Kidney (tissue), 14 donors: ENCODE results near the gene PEAR1. TPM values are rescaled to one million over a fixed set of nuclear protein-coding genes. Genes with fewer than 3 reads are reported as not detected.

Source experiments
- DNase-seq, 5 donors: peaks; one replicate each; pipeline ENCODE4 v3.0.0-alpha.2; 2013 to 2020
- FAIRE-seq: peaks from 2 replicates; lab custom pipeline; 2012; peaks lifted over from hg19 to GRCh38; lab: Jason Lieb, UNC
- H3K27ac ChIP-seq, 2 donors: one replicate each; pipeline ENCODE4 v1.7.0; 2013; ENCODE audit warnings: low read depth in 2 of 2, low read length in 2 of 2, inconsistent platforms in 1 of 2
- H3K27me3 ChIP-seq: one replicate; pipeline ENCODE4 v1.7.1; 2013; ENCODE audit warnings: low read length, inconsistent platforms; ENCODE audit not compliant: control insufficient read depth, insufficient read depth
- H3K36me3 ChIP-seq, 3 donors: one replicate each; pipeline versions ENCODE4 v1.7.0 to v1.7.1; 2013; ENCODE audit warnings: low read length in 3 of 3, control low read depth in 1 of 3, inconsistent platforms in 1 of 3; ENCODE audit not compliant: insufficient read depth in 3 of 3, control insufficient read depth in 2 of 3
- H3K4me1 ChIP-seq, 3 donors: one replicate each; pipeline versions ENCODE4 v1.7.0 to v1.7.1; 2013; ENCODE audit warnings: low read length in 3 of 3, inconsistent platforms in 1 of 3, low read depth in 1 of 3; ENCODE audit not compliant: control insufficient read depth in 2 of 3, insufficient read depth in 2 of 3
- H3K4me3 ChIP-seq, 3 donors: one replicate each; pipeline versions ENCODE4 v1.7.0 to v1.8.1; 2013; ENCODE audit warnings: low read length in 3 of 3, control low read depth in 1 of 3, inconsistent platforms in 1 of 3
- H3K9ac ChIP-seq, 3 donors: one replicate each; pipeline versions ENCODE4 v1.7.0 to v1.7.1; 2013; ENCODE audit warnings: low read length in 3 of 3, control low read depth in 1 of 3, inconsistent platforms in 1 of 3
- H3K9me3 ChIP-seq, 3 donors: one replicate each; pipeline versions ENCODE4 v1.7.0 to v1.7.1; 2013; ENCODE audit warnings: low read length in 3 of 3, control low read depth in 1 of 3, inconsistent platforms in 1 of 3; ENCODE audit not compliant: control insufficient read depth in 2 of 3, insufficient read depth in 1 of 3
- CTCF ChIP-seq: IDR thresholded peaks from 3 replicates; pipeline ENCODE4 v1.5.1; 2012; ENCODE audit warnings: mild to moderate bottlenecking, moderate library complexity, borderline replicate concordance; ENCODE audit not compliant: insufficient read depth; ENCODE audit errors: extremely low read depth
- intact Hi-C: fragments of 100-400 bp; cut with DNase I; formaldehyde crosslinking; loops from one replicate; pipeline ENCODE4 v1.11.1; 2022
- polyA plus RNA-seq: library from polyadenylated mRNA; stranded (reverse); fragments of 350-450 nt; fragmentation: Illumina TruSeq; extraction: RNeasy Lipid Tissue Mini Kit (QIAGEN cat#74804); gene quantifications from one replicate; pipeline ENCODE4 v1.2.3, GENCODE V29; 2014; ENCODE audit warnings: low read depth, low replicate concordance; ENCODE audit not compliant: insufficient read depth
- total RNA-seq: library from RNA; stranded (reverse); fragmentation: NEBNext Ultra II Directional; extraction: Animal tissue kit (Norgen Biotek cat#: 25700); gene quantifications from one replicate; pipeline ENCODE4 v1.2.1, GENCODE V29; 2021
- donor health status: control.
- donor health status: control.
- donor health status: control.
- donor health status: control.
- donor health status: control.
- donor health status: DM: yes; HTN: yes; CAD: no.
- donor health status: Normal renal cell carcinoma (clear cell type).

Gene PEAR1
- total and polyA plus RNA-seq, 2 donors from 2014 or later = 4.5 to 17.2 TPM

GRCh38 chr1:156928043-156928602, 34.6 kb downstream of the PEAR1 start:
- H3K9ac ChIP-seq = no peak overlapping the region
- intact Hi-C loops = no loop called here
- H3K27me3 ChIP-seq = peaks cover 24% of the 10 kb centered on the region
- H3K4me1 ChIP-seq = peaks cover 0 to 2% (median 0%) of the 10 kb centered on the region in 3 donors
- no peaks in the 10 kb centered on the region for H3K36me3 ChIP-seq
- H3K27ac ChIP-seq = no peak overlapping the region
- no peaks in the 10 kb centered on the region for H3K9me3 ChIP-seq
- H3K4me3 ChIP-seq = no peak overlapping the region
- TF ChIP-seq CTCF = no peak
- FAIRE-seq = no peak
- DNase-seq = no peak

GRCh38 chr1:156929596-156930238, 36.2 kb downstream of the PEAR1 start:
- H3K9me3 ChIP-seq = no peaks in the 10 kb centered on the region
- intact Hi-C loops = no loop called here
- H3K9ac ChIP-seq = no peak overlapping the region
- H3K36me3 ChIP-seq = no peaks in the 10 kb centered on the region
- DNase-seq (peak in 1 of 5 donors; percentile 56), FAIRE-seq (no peak)
- H3K4me3 ChIP-seq = no peak overlapping the region
- no peaks in the 10 kb centered on the region for H3K4me1 ChIP-seq
- no peak overlapping the region for H3K27ac ChIP-seq
- no peak for TF ChIP-seq CTCF
- peaks cover 19% of the 10 kb centered on the region for H3K27me3 ChIP-seq

GRCh38 chr1:156930483-156930882, 37.0 kb downstream of the PEAR1 start:
- Histone ChIP-seq H3K4me3 (no peak overlapping the region), H3K27ac (no peak overlapping the region), H3K36me3 (no peaks in the 10 kb centered on the region), H3K9me3 (no peaks in the 10 kb centered on the region), H3K4me1 (no peaks in the 10 kb centered on the region), H3K27me3 (peaks cover 11% of the 10 kb centered on the region), H3K9ac (no peak overlapping the region)
- FAIRE-seq (no peak), DNase-seq (peak in 1 of 5 donors; percentile 22)
- intact Hi-C loops = no loop called here
- TF ChIP-seq CTCF = no peak
